Smooth muscle cell (in vitro differentiated cells): ENCODE measurements around the gene VPREB1. TPM values are rescaled to one million over a fixed set of nuclear protein-coding genes. Genes with fewer than 3 reads are reported as not detected.

Source experiments
- DNase-seq: peaks from one replicate; lab custom pipeline; 2025; ENCODE audit not compliant: unreplicated experiment; lab: John Stamatoyannopoulos, UW
- H2AFZ ChIP-seq: fragments of 200-600 bp; sonication (generic); 2 replicates; pipeline ENCODE4 v1.6.0; 2016; ENCODE audit warnings: antibody characterized with exemption, low read depth, mild to moderate bottlenecking
- H3F3A ChIP-seq: fragments of 200-600 bp; sonication (generic); 2 replicates; pipeline ENCODE4 v1.6.0; 2017; ENCODE audit warnings: antibody characterized with exemption, low read depth
- H3K27ac ChIP-seq: fragments of 200-600 bp; sonication (generic); 2 replicates; pipeline ENCODE4 v1.5.1; 2016; ENCODE audit warnings: low read depth, mild to moderate bottlenecking
- H3K27me3 ChIP-seq: fragments of 200-600 bp; sonication (generic); 2 replicates; pipeline ENCODE4 v1.6.1; 2016; ENCODE audit warnings: low read depth, mild to moderate bottlenecking
- H3K36me3 ChIP-seq: fragments of 200-600 bp; sonication (generic); 2 replicates; pipeline ENCODE4 v1.5.1; 2016; ENCODE audit warnings: low read depth
- H3K4me1 ChIP-seq: fragments of 200-600 bp; sonication (generic); 2 replicates; pipeline ENCODE4 v1.5.1; 2016; ENCODE audit warnings: low read depth
- H3K4me2 ChIP-seq: fragments of 200-600 bp; sonication (generic); 2 replicates; pipeline ENCODE4 v1.6.0; 2016; ENCODE audit warnings: mild to moderate bottlenecking
- H3K4me3 ChIP-seq: fragments of 200-600 bp; sonication (generic); 2 replicates; pipeline ENCODE4 v1.5.1; 2016; ENCODE audit warnings: mild to moderate bottlenecking
- H3K79me2 ChIP-seq: fragments of 200-600 bp; sonication (generic); 2 replicates; pipeline ENCODE4 v1.6.0; 2016; ENCODE audit warnings: low read depth, mild to moderate bottlenecking
- H3K9ac ChIP-seq: fragments of 200-600 bp; sonication (generic); 2 replicates; pipeline ENCODE4 v1.6.0; 2016; ENCODE audit warnings: low read depth
- H3K9me3 ChIP-seq: fragments of 200-600 bp; sonication (generic); replicated peaks from 2 replicates; pipeline ENCODE4 v1.5.1; 2016; ENCODE audit warnings: low read depth
- H4K20me1 ChIP-seq: fragments of 200-600 bp; sonication (generic); 2 replicates; pipeline ENCODE4 v1.6.0; 2016; ENCODE audit warnings: low read depth
- CTCF ChIP-seq: fragments of 200-600 bp; sonication (generic); IDR thresholded peaks from 2 replicates; pipeline ENCODE4 v1.5.1; 2017; ENCODE audit warnings: borderline replicate concordance, mild to moderate bottlenecking, antibody characterized with exemption; ENCODE audit not compliant: insufficient read depth, poor library complexity, severe bottlenecking
- WGBS: methylation state at CpG from one replicate; pipeline ENCODE4 v1.1.7; 2016; ENCODE audit warnings: low lambda C conversion rate; 5-methylcytosine and 5-hydroxymethylcytosine counted together
- polyA plus RNA-seq: library from polyadenylated mRNA; unstranded; fragments of >200 nt; fragmentation: Nextera tagmentation; extraction: Ambion mirVana; gene quantifications from 2 replicates; pipeline ENCODE4 v1.2.1, GENCODE V29; 2016
- total RNA-seq: library from RNA; depleted of rRNA; stranded (reverse); fragments of >200 nt; gene quantifications from 2 replicates; pipeline ENCODE4 v1.2.3, GENCODE V29; 2014

The VPREB1 gene
- total and polyA plus RNA-seq, 2 experiments from 2014 or later = not detected

DNA sequence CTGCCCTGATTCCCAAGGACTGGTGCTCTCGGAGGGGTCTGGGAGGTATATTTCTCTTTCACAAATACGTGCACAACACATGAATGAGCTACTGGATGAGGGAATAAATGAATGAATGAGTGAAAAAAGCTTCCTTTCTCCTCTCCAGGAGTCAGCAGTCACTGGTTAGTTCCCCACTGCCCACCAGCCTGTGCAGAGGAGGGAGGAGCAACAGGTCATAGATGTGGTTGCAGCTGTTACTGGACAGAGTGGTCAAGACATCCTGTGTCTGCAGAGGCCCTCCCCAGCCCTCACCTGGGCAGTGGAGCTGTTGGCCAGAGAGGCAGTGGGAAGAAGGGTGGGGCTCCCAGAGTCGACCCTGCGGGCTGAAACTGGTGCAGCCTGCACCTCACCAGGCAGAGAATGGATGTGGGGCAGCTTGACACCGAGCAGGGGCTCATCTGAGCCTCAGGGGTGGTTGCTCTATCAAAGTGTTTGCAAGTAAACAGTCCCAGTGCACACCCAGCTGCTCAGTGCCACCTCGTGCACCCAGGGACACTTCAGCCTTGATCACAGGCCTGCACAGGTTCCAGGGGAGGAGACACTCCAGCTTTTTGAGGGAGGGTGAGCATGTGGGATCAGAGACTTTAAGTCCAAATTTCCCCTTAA lies 1.4 kb upstream of the VPREB1 start:
- no peak for DNase-seq
- no peak overlapping the region for H3K4me2 ChIP-seq
- H3K9ac ChIP-seq = no peak overlapping the region
- H3K4me3 ChIP-seq = no peak overlapping the region
- H3K4me1 ChIP-seq = no peaks in the 10 kb centered on the region
- H4K20me1 ChIP-seq = no peaks in the 10 kb centered on the region
- H3K79me2 ChIP-seq = no peaks in the 10 kb centered on the region
- H3K36me3 ChIP-seq = no peaks in the 10 kb centered on the region
- 56% methylated on average over 6 of the region's 6 CpGs for WGBS
- H3F3A ChIP-seq = no peaks in the 10 kb centered on the region
- no peaks in the 10 kb centered on the region for H3K9me3 ChIP-seq
- no peak for TF ChIP-seq CTCF
- peaks cover 92% of the 10 kb centered on the region for H3K27me3 ChIP-seq
- H2AFZ ChIP-seq = no peak overlapping the region
- no peak overlapping the region for H3K27ac ChIP-seq

GRCh38 chr22:22245256-22245909 lies 797 bp downstream of the VPREB1 start:
- no peak overlapping the region for H3K9ac ChIP-seq
- WGBS = 80% methylated on average over 18 of the region's 18 CpGs

DNA sequence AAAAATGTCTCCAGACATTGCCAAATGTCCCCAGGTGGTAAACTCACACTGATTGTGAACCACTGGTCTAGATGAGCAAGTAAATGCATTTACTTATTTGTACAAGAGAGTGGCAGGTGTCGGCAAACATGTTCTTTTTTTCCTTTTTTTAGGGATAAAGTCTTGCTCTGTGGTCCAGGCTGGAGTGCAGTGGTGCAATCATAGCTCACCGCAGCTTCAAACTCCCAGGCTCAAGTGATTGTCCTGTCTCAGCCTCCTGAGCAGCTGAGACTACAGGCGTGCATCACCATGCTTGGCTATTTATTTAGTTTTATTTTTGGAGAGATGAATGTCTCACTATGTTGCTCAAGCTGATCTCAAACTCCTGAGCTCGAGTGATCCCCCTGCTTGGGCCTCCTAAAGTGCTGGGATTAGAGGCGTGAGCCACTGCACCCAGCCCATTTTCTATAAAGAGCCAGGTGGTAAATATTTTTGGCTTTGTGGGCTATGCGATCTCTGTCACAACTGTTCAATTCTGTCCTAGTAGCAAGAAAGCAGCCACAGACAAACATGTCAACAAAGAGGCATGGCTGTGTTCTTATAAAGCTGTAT lies 1.4 kb downstream of the VPREB1 start:
- Histone ChIP-seq H3K9ac (no peak overlapping the region), H3K4me3 (no peak overlapping the region), H3K27ac (no peak overlapping the region), H3K9me3 (no peaks in the 10 kb centered on the region), H3K36me3 (no peaks in the 10 kb centered on the region), H3K4me1 (no peaks in the 10 kb centered on the region), H3K27me3 (peaks cover 84% of the 10 kb centered on the region), H3K79me2 (no peaks in the 10 kb centered on the region), H2AFZ (no peak overlapping the region), H3K4me2 (no peak overlapping the region), H4K20me1 (no peaks in the 10 kb centered on the region), H3F3A (no peaks in the 10 kb centered on the region)
- no peak for DNase-seq
- 73% methylated on average over 6 of the region's 6 CpGs for WGBS
- TF ChIP-seq CTCF = no peak

More at GRCh38 chr22:22245256-22245909, 797 bp downstream of the VPREB1 start:
- TF ChIP-seq CTCF = no peak
- Histone ChIP-seq H3K4me2 (no peak overlapping the region), H2AFZ (no peak overlapping the region), H4K20me1 (no peaks in the 10 kb centered on the region), H3K27ac (no peak overlapping the region), H3K79me2 (no peaks in the 10 kb centered on the region), H3K27me3 (peaks cover 89% of the 10 kb centered on the region), H3K9me3 (no peaks in the 10 kb centered on the region), H3K4me3 (no peak overlapping the region), H3K36me3 (no peaks in the 10 kb centered on the region), H3F3A (no peaks in the 10 kb centered on the region), H3K4me1 (no peaks in the 10 kb centered on the region)
- no peak for DNase-seq
